GM12872 (cell line): ENCODE data around the gene OLFM2.

Experiments used
- CTCF ChIP-seq: IDR thresholded peaks from 3 replicates; pipeline ENCODE4 v1.5.1; 2011; ENCODE audit warnings: low read depth, mild to moderate bottlenecking, low read length, moderate library complexity; ENCODE audit not compliant: insufficient read depth

The OLFM2 gene

GRCh38 chr19:9834307-9834725 is 102.0 kb downstream of the OLFM2 start:
- TF ChIP-seq CTCF: no peak

- TF ChIP-seq CTCF: no peak
Observed at GRCh38 chr19:9828551-9829063, 107.7 kb downstream of the OLFM2 start.

- no peak for TF ChIP-seq CTCF
Observed at GRCh38 chr19:9827289-9828238, 108.8 kb downstream of the OLFM2 start, which contains the start of gene UBL5. Gene UBL5, plus strand, starts transcription at chr19:9827918. Its CDS starts 420 bp downstream, at chr19:9828338.

- TF ChIP-seq CTCF: no peak
Observed at GRCh38 chr19:9823816-9824215, 112.5 kb downstream of the OLFM2 start.

GRCh38 chr19:9819596-9819909 is 116.8 kb downstream of the OLFM2 start:
- TF ChIP-seq CTCF: no peak

GRCh38 chr19:9818734-9819595 is 117.3 kb downstream of the OLFM2 start, which contains the start of gene FBXL12:
Gene FBXL12, minus strand, starts transcription at chr19:9819079. Its CDS starts 266 bp downstream, at chr19:9818813.
- TF ChIP-seq CTCF: no peak
